Naive thymus-derived CD4-positive, alpha-beta T cell (primary cell): ENCODE data around the gene GTF2F2. TPM values are rescaled to one million over a fixed set of nuclear protein-coding genes. Genes with fewer than 3 reads are reported as not detected.

Experiments
- ATAC-seq: fragments of 150-1000 bp; cut with Tn5 transposase; 2 replicates; pipeline ENCODE4 v1.10.0; 2021; ENCODE audit warnings: mild to moderate bottlenecking, moderate library complexity
- CTCF ChIA-PET: fragments of 350-600 bp; sonication (Branson Sonifier 250); formaldehyde crosslinking; loops from one replicate; lab custom pipeline; 2021; ENCODE audit warnings: antibody characterized with exemption; lab: Charles Lee
- POLR2A ChIA-PET: fragments of 350-600 bp; sonication (Branson Sonifier 250); formaldehyde crosslinking; loops from one replicate; lab custom pipeline; 2021; ENCODE audit warnings: antibody characterized with exemption, inconsistent platforms; lab: Charles Lee
- DNase-seq, 9 donors: peaks; one replicate each; pipeline versions ENCODE4 v3.0.0 to v3.0.0-alpha.2; 2020 to 2022; ENCODE audit warnings: mixed read lengths in 1 of 9
- H3K27ac ChIP-seq: one replicate; pipeline ENCODE4 v1.7.0; 2013; ENCODE audit warnings: mild to moderate bottlenecking, low read depth, low read length, moderate library complexity
- H3K27me3 ChIP-seq, 2 donors: one replicate each; pipeline ENCODE4 v1.7.0; 2013; ENCODE audit warnings: low read length in 2 of 2, mild to moderate bottlenecking in 2 of 2, moderate library complexity in 2 of 2; ENCODE audit not compliant: control insufficient read depth in 2 of 2, insufficient read depth in 2 of 2
- H3K36me3 ChIP-seq, 3 experiments: 1 replicate in 2 of 3; 2 replicates in 1 of 3; pipeline ENCODE4 v1.7.0; 2013; ENCODE audit warnings: low read length in 3 of 3, mild to moderate bottlenecking in 3 of 3, moderate library complexity in 1 of 3; ENCODE audit not compliant: insufficient read depth in 3 of 3, control insufficient read depth in 2 of 3
- H3K4me1 ChIP-seq, 2 donors: one replicate each; pipeline ENCODE4 v1.7.0; 2013; ENCODE audit warnings: low read length in 2 of 2, mild to moderate bottlenecking in 2 of 2, moderate library complexity in 1 of 2; ENCODE audit not compliant: control insufficient read depth in 2 of 2, insufficient read depth in 2 of 2
- H3K4me3 ChIP-seq: 2 replicates; pipeline ENCODE4 v1.7.0; 2013; ENCODE audit warnings: mild to moderate bottlenecking, low read length
- H3K9me3 ChIP-seq, 3 experiments: 1 replicate in 2 of 3; 2 replicates in 1 of 3; pipeline ENCODE4 v1.7.0; 2013; ENCODE audit warnings: low read length in 3 of 3; ENCODE audit not compliant: control insufficient read depth in 2 of 3
- H3K27ac Mint-ChIP-seq, 9 donors: one replicate each; pipeline ENCODE4 v1.8.0; 2020 to 2022; ENCODE audit warnings: mixed read lengths in 9 of 9, mild to moderate bottlenecking in 8 of 9, moderate library complexity in 5 of 9, inconsistent platforms in 2 of 9
- H3K27me3 Mint-ChIP-seq, 5 donors: one replicate each; pipeline ENCODE4 v1.8.0; 2021 to 2022; ENCODE audit warnings: mixed read lengths in 5 of 5, mild to moderate bottlenecking in 1 of 5
- H3K36me3 Mint-ChIP-seq, 5 donors: one replicate each; pipeline ENCODE4 v1.8.0; 2020 to 2022; ENCODE audit warnings: mixed read lengths in 5 of 5, mild to moderate bottlenecking in 3 of 5, inconsistent platforms in 1 of 5
- H3K4me1 Mint-ChIP-seq, 7 donors: one replicate each; pipeline ENCODE4 v1.8.0; 2020 to 2022; ENCODE audit warnings: mixed read lengths in 7 of 7, mild to moderate bottlenecking in 3 of 7, inconsistent platforms in 1 of 7
- H3K4me3 Mint-ChIP-seq, 10 donors: one replicate each; pipeline ENCODE4 v1.8.0; 2020 to 2022; ENCODE audit warnings: mild to moderate bottlenecking in 10 of 10, mixed read lengths in 10 of 10, moderate library complexity in 6 of 10, inconsistent platforms in 2 of 10
- H3K9me3 Mint-ChIP-seq, 11 donors: one replicate each; pipeline ENCODE4 v1.8.0; 2020 to 2022; ENCODE audit warnings: mixed read lengths in 11 of 11, mild to moderate bottlenecking in 4 of 11, inconsistent platforms in 1 of 11, moderate library complexity in 1 of 11
- intact Hi-C, 2 donors: fragments of 100-400 bp; cut with micrococcal nuclease; formaldehyde crosslinking; loops; one replicate each; pipeline ENCODE4 v1.15.1; 2023
- polyA plus RNA-seq, 2 donors: library from polyadenylated mRNA; unstranded; fragments of 300-500 nt; fragmentation: Illumina TruSeq; gene quantifications; one replicate each; pipeline ENCODE4 v1.2.3, GENCODE V29; 2021
- total RNA-seq, 6 experiments: library from RNA in 5 of 6; stranded (reverse) in 5 of 6; gene quantifications; 1 replicate in 5 of 6; 2 replicates in 1 of 6; pipeline ENCODE4 v1.2.3 and lab custom pipeline; 2021 to 2026

The GTF2F2 gene
- total and polyA plus RNA-seq, 7 experiments from 2014 or later: 6.7 to 20.4 (median 14.1) TPM

DNA sequence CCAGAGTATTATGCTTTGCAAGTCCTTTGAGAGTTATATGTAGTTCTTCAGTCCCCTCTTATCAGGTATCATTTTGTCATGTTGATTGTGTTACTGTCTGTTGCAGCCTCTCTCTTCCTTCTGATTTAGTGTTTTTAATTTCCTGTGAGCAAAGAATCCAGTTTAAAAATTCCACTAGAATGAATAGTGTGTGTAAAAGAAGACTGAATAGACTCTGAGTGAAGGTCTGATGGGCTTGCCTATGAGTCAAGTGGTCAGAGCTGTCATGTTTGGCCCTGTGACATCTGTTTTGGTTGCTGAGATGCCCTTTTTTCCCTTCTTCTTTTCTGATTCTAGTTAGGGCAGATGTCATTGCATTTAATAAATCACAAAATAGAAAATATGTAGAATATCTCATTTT is 103.9 kb downstream of the GTF2F2 start:
- no peak overlapping the region for H3K4me3 Mint-ChIP-seq
- H3K27ac ChIP-seq: no peak overlapping the region
- DNase-seq (no peak), ATAC-seq (no peak)
- POLR2A ChIA-PET: no interaction called here
- no peaks in the 10 kb centered on the region for H3K36me3 ChIP-seq
- H3K27ac Mint-ChIP-seq: no peak overlapping the region
- H3K27me3 Mint-ChIP-seq: no peaks in the 10 kb centered on the region
- H3K4me1 ChIP-seq: no peaks in the 10 kb centered on the region
- intact Hi-C loops: no loop called here
- CTCF ChIA-PET: no interaction called here
- H3K4me1 Mint-ChIP-seq: peaks cover 0 to 17% (median 11%) of the 10 kb centered on the region in 7 donors
- no peak overlapping the region for H3K4me3 ChIP-seq
- H3K9me3 Mint-ChIP-seq: peaks cover 0 to 5% (median 0%) of the 10 kb centered on the region in 11 donors
- peaks cover 0 to 29% (median 12%) of the 10 kb centered on the region in 5 donors for H3K36me3 Mint-ChIP-seq
- H3K9me3 ChIP-seq: no peaks in the 10 kb centered on the region
- H3K27me3 ChIP-seq: no peaks in the 10 kb centered on the region

GRCh38 chr13:45225370-45225769 is 105.1 kb downstream of the GTF2F2 start:
- ChIA-PET POLR2A (no interaction called here), CTCF (interaction anchor here (0.7 kb wide), 1 partner anchor 1034 kb away, joined by 3 read pairs; no protein-coding TSS in a partner anchor)
- Histone ChIP-seq H3K9me3 (no peaks in the 10 kb centered on the region), H3K4me3 (no peak overlapping the region), H3K27ac (no peak overlapping the region), H3K27me3 (no peaks in the 10 kb centered on the region), H3K4me1 (no peaks in the 10 kb centered on the region), H3K36me3 (no peaks in the 10 kb centered on the region)
- Mint-ChIP-seq H3K9me3 (peaks cover 0 to 5% (median 0%) of the 10 kb centered on the region in 11 donors), H3K36me3 (peaks cover 0 to 35% (median 17%) of the 10 kb centered on the region in 5 donors), H3K27me3 (no peaks in the 10 kb centered on the region), H3K4me1 (peaks cover 0 to 19% (median 13%) of the 10 kb centered on the region in 7 donors), H3K4me3 (no peak overlapping the region), H3K27ac (no peak overlapping the region)
- ATAC-seq (no peak), DNase-seq (no peak)
- intact Hi-C loops: no loop called here

DNA sequence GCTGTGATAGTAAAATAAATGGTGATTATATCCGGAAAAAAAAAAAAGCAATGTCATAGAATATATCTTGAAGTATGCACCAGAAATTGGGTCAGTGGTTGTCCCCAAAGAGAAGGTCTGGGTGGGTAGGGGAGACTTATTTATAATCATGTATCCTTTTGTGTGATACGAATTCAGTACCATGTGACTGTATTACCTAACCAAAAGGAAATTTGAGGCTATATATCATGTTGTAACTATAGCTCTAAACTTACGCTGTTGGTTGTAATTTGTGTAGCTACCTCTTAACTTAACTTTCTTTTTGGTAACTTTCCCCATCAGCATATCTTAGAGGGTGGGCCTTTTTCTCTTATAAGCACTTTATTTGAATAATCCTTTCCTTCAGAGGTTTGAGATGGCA is 105.7 kb downstream of the GTF2F2 start:
- peaks cover 0 to 5% (median 0%) of the 10 kb centered on the region in 11 donors for H3K9me3 Mint-ChIP-seq
- no peaks in the 10 kb centered on the region for H3K27me3 Mint-ChIP-seq
- ChIA-PET CTCF (no interaction called here), POLR2A (no interaction called here)
- no peak overlapping the region for H3K27ac Mint-ChIP-seq
- no peak for DNase-seq
- intact Hi-C loops: no loop called here
- ATAC-seq: no peak
- H3K36me3 Mint-ChIP-seq: peaks cover 0 to 31% (median 13%) of the 10 kb centered on the region in 5 donors
- no peak overlapping the region for H3K27ac ChIP-seq
- no peaks in the 10 kb centered on the region for H3K36me3 ChIP-seq
- H3K4me3 ChIP-seq: no peak overlapping the region
- H3K4me1 ChIP-seq: no peaks in the 10 kb centered on the region
- H3K9me3 ChIP-seq: no peaks in the 10 kb centered on the region
- H3K4me3 Mint-ChIP-seq: no peak overlapping the region
- peaks cover 0 to 19% (median 12%) of the 10 kb centered on the region in 7 donors for H3K4me1 Mint-ChIP-seq
- H3K27me3 ChIP-seq: no peaks in the 10 kb centered on the region

- Histone ChIP-seq H3K27ac (no peak overlapping the region), H3K27me3 (no peaks in the 10 kb centered on the region), H3K4me1 (no peaks in the 10 kb centered on the region), H3K4me3 (no peak overlapping the region), H3K36me3 (no peaks in the 10 kb centered on the region), H3K9me3 (no peaks in the 10 kb centered on the region)
- no peak for ATAC-seq
- Mint-ChIP-seq H3K9me3 (no peaks in the 10 kb centered on the region), H3K4me3 (no peak overlapping the region), H3K36me3 (peaks cover 0 to 23% (median 6%) of the 10 kb centered on the region in 5 donors), H3K27ac (peak overlapping the region in 1 of 9 donors; percentile 23), H3K4me1 (peaks cover 0 to 11% (median 5%) of the 10 kb centered on the region in 7 donors), H3K27me3 (no peaks in the 10 kb centered on the region)
- no peak for DNase-seq
- ChIA-PET CTCF (no interaction called here), POLR2A (no interaction called here)
- intact Hi-C loops: no loop called here
Observed at GRCh38 chr13:45228002-45228401, 107.7 kb downstream of the GTF2F2 start.

DNA sequence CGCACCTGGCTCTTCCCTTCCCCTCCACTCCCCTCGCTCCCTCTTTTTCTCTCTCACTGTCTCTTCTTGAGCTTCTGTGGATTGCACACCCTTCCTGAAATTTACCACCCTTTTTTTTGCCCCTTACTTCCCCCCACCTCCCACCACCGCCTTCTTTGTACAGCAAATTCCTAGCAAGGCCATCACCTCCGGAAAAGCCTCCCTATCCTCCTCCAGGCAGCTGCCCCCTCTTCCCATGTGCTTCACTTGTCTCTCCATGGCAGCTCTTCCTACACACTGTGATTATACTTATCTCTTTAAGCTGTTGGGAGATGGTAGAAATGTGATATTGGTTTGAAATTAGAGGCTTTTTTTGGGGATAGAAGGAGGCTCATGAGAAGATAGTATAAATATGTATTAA is 108.9 kb downstream of the GTF2F2 start:
- Mint-ChIP-seq H3K27me3 (no peaks in the 10 kb centered on the region), H3K4me1 (peaks cover 0 to 11% (median 5%) of the 10 kb centered on the region in 7 donors), H3K36me3 (peaks cover 0 to 23% (median 6%) of the 10 kb centered on the region in 5 donors), H3K27ac (no peak overlapping the region), H3K4me3 (no peak overlapping the region), H3K9me3 (no peaks in the 10 kb centered on the region)
- Histone ChIP-seq H3K4me3 (no peak overlapping the region), H3K9me3 (no peaks in the 10 kb centered on the region), H3K27me3 (no peaks in the 10 kb centered on the region), H3K4me1 (no peaks in the 10 kb centered on the region), H3K36me3 (no peaks in the 10 kb centered on the region), H3K27ac (no peak overlapping the region)
- CTCF ChIA-PET: no interaction called here
- DNase-seq: no peak
- no peak for ATAC-seq
- POLR2A ChIA-PET: no interaction called here
- intact Hi-C loops: no loop called here

GRCh38 chr13:45231305-45231704 is 111.0 kb downstream of the GTF2F2 start:
- no peak overlapping the region for H3K27ac ChIP-seq
- no peaks in the 10 kb centered on the region for H3K9me3 Mint-ChIP-seq
- peaks cover 0 to 22% (median 6%) of the 10 kb centered on the region in 5 donors for H3K36me3 Mint-ChIP-seq
- intact Hi-C loops: no loop called here
- DNase-seq: no peak
- no peak overlapping the region for H3K27ac Mint-ChIP-seq
- ChIA-PET CTCF (interaction anchor here (0.7 to 1.0 kb wide), 2 partner anchors 16 to 80 kb away, joined by 3 to 4 read pairs; no protein-coding TSS in a partner anchor), POLR2A (no interaction called here)
- no peaks in the 10 kb centered on the region for H3K36me3 ChIP-seq
- H3K27me3 Mint-ChIP-seq: no peaks in the 10 kb centered on the region
- no peaks in the 10 kb centered on the region for H3K4me1 ChIP-seq
- no peak overlapping the region for H3K4me3 ChIP-seq
- H3K4me3 Mint-ChIP-seq: no peak overlapping the region
- no peak for ATAC-seq
- H3K27me3 ChIP-seq: no peaks in the 10 kb centered on the region
- no peaks in the 10 kb centered on the region for H3K9me3 ChIP-seq
- H3K4me1 Mint-ChIP-seq: peaks cover 0 to 8% (median 5%) of the 10 kb centered on the region in 7 donors

DNA sequence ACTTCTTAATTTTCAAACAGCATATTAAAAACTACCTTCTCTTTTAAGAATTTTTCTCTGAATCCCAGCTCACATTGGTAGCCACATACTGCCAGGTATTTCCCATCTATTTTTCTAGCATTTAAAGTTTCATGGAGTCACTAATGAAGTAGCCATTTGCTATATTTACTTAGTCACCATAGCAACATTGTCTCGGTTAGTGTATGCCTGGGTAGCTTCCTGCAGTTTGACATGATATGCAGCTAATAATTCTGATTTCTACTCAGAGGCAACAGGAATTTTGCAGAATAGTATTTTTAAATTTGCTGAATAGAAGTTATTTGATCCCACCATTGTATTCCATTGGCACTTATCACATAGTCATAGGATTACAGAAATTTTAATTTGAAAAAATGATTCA is 111.4 kb downstream of the GTF2F2 start:
- no peaks in the 10 kb centered on the region for H3K36me3 ChIP-seq
- Mint-ChIP-seq H3K27ac (no peak overlapping the region), H3K9me3 (no peaks in the 10 kb centered on the region), H3K27me3 (no peaks in the 10 kb centered on the region), H3K4me1 (peaks cover 0 to 8% (median 5%) of the 10 kb centered on the region in 7 donors), H3K4me3 (no peak overlapping the region), H3K36me3 (peaks cover 0 to 25% (median 6%) of the 10 kb centered on the region in 5 donors)
- H3K4me3 ChIP-seq: no peak overlapping the region
- ATAC-seq: no peak
- H3K27ac ChIP-seq: no peak overlapping the region
- DNase-seq: no peak
- H3K4me1 ChIP-seq: no peaks in the 10 kb centered on the region
- ChIA-PET CTCF (interaction anchor here (1.0 kb wide), 1 partner anchor 15 kb away, joined by 3 read pairs; no protein-coding TSS in a partner anchor), POLR2A (no interaction called here)
- intact Hi-C loops: no loop called here
- H3K27me3 ChIP-seq: no peaks in the 10 kb centered on the region
- H3K9me3 ChIP-seq: no peaks in the 10 kb centered on the region
